KOPT-K1 (cell line): ENCODE results near the gene SELENOT.

Source experiments
- H3K27ac ChIP-seq: fragments of 200-600 bp; sonication (generic); 2 replicates; pipeline ENCODE4 v1.5.1; 2016; ENCODE audit warnings: antibody characterized with exemption, mild to moderate bottlenecking, low read depth, low read length; ENCODE audit not compliant: poor library complexity, severe bottlenecking
- H3K36me3 ChIP-seq: fragments of 200-600 bp; sonication (generic); 2 replicates; pipeline ENCODE4 v1.5.1; 2017; ENCODE audit warnings: antibody characterized with exemption, mild to moderate bottlenecking, low read length, moderate library complexity; ENCODE audit not compliant: insufficient read depth
- H3K9me3 ChIP-seq: fragments of 200-600 bp; sonication (generic); 2 replicates; pipeline ENCODE4 v1.5.1; 2017; ENCODE audit warnings: antibody characterized with exemption, low read length, mild to moderate bottlenecking; ENCODE audit not compliant: insufficient read depth, poor library complexity, severe bottlenecking

Gene SELENOT

DNA sequence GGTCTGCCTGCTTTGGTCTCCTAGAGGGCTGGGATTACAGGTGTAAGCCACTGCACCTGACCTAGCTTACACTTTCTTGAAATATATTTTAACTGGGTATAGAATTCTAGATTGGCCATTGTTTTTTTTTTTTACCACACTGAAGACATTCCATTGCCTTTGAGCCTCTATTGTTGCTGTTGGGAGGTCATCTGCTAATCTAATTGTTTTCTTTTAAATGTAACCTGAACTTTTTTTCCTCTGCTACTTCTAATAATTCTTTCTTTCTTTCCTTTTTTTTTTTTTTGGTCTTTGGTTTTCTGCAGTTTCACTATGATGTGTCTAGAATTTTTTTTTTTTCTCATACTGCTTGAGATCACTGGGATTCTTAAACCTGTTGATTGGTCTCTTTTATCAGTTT is 72.5 kb downstream of the SELENOT start:
- no peak overlapping the region for H3K27ac ChIP-seq
- H3K9me3 ChIP-seq, result peaks cover 18% of the 10 kb centered on the region
- H3K36me3 ChIP-seq, result no peaks in the 10 kb centered on the region
